Keratinocyte (primary cell): ENCODE data around the gene NCK2.

ENCODE experiments used
- CTCF ChIP-seq, 3 experiments: IDR thresholded peaks in 1 of 3; conservative IDR thresholded peaks in 1 of 3; optimal IDR thresholded peaks in 1 of 3; 2 replicates in 2 of 3; 3 replicates in 1 of 3; pipeline versions ENCODE3 to v1.5.1; 2011; ENCODE audit warnings: low read length in 3 of 3, mild to moderate bottlenecking in 3 of 3, moderate library complexity in 2 of 3, control low read depth in 1 of 3, inconsistent platforms in 1 of 3; ENCODE audit not compliant: insufficient read depth in 2 of 3; ENCODE audit errors: extremely low read depth in 1 of 3
- EZH2 ChIP-seq: IDR thresholded peaks from one replicate; pipeline ENCODE4 v1.6.1; 2012; ENCODE audit warnings: inconsistent platforms, mild to moderate bottlenecking, low read length, moderate library complexity

GRCh38 chr2:105839793-105840192, 95.1 kb downstream of the NCK2 start:
- TF ChIP-seq CTCF (optimal IDR thresholded peaks at IDR 0.05 in 1 of 3, IDR thresholded peaks at IDR 0.05 in 1 of 3, conservative IDR thresholded peaks at IDR 0.05 in 1 of 3; ENCODE audit: extremely low read depth in 1 of 3, insufficient read depth in 2 of 3, low read length in 3 of 3) (no peak), EZH2 (no peak)
